ENCODE data around the gene ADRB1.

ADRB1 gene

GRCh38 chr10:114043532-114044246 lies at the start of gene ADRB1:
Gene ADRB1, plus strand, starts transcription at chr10:114043866. Its CDS starts 267 bp downstream, at chr10:114044133.
- in situ Hi-C loops (cut with MboI; ENCODE audit: low pct_unique_long_range_greater_than_20kb, low sequenced_read_pairs, unreplicated experiment): loop anchor here (10.0 kb wide), 1 partner anchor 51 kb away; no protein-coding TSS in a partner anchor
- TF ChIP-seq CTCF (IDR thresholded peaks at IDR 0.05; ENCODE audit: extremely low read depth, insufficient read depth, missing control alignments): no peak
- DNase-seq (ENCODE audit: low spot score): peak; percentile 89

DNA sequence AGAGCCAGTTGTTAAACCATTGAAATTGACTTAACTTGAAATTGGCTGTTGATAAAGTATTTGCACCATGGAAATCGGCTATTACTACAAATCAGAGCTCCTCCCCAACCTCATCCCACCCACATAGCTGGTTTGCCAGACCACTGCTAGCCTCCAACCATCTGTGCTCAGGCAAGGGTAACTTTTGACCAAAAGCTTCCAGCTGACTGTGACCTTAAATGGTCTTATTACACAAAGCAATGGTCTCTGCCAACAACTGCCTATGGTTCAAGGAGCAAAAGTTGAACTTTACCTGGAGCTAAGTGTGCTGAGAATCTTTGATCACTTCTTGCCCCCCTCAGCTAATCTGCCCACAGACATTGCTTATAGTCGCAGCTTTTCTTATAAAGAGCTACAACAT lies 48.5 kb upstream of the ADRB1 start:
- TF ChIP-seq CTCF (IDR thresholded peaks at IDR 0.05; ENCODE audit: extremely low read depth, insufficient read depth, missing control alignments): no peak
- in situ Hi-C loops (cut with MboI; ENCODE audit: low pct_unique_long_range_greater_than_20kb, low sequenced_read_pairs, unreplicated experiment): no loop called here
- DNase-seq (ENCODE audit: low spot score): no peak

DNA sequence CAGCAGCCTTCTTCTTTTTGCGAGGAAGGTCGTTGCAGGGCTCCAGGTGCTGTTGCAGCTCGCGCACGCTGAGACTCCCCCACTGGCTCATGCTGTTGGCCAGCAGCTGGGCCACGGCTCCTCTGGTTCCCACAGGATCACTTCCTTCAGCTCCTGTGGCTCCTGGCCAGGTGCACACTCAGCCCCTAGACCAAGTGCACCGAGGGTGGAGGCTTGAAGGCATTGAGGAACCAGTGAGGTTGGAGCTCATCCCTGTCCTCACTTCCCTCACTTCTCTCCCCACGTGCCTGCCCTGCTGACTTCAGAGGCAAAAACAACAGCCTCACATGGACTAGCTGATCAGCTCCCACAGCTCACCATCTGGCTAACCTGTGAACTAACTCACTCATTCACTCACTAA lies 46.2 kb upstream of the ADRB1 start:
- TF ChIP-seq CTCF (IDR thresholded peaks at IDR 0.05; ENCODE audit: extremely low read depth, insufficient read depth, missing control alignments): no peak
- in situ Hi-C loops (cut with MboI; ENCODE audit: low pct_unique_long_range_greater_than_20kb, low sequenced_read_pairs, unreplicated experiment): no loop called here
- no peak for DNase-seq (ENCODE audit: low spot score)

DNA sequence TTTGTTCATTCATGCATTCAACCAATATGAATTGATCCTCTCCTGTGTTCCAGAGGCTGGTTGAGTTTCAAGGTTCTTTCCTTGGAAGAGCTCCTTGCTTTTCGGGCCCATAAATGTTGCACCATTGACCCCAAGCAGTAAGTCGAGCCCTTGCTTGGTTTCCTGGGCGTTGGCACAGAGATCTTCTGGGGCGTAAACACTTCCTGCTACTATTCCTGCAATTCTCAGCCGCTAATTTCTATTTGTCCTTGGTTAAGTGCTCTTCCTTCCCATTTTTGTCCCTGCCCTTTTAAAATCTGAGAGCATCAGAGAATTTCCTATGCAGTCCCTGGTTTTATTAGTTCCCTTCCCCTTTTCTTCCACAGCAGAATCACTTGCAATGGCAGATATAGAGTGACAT lies 44.1 kb upstream of the ADRB1 start:
- DNase-seq (ENCODE audit: low spot score): no peak
- no peak for TF ChIP-seq CTCF (IDR thresholded peaks at IDR 0.05; ENCODE audit: extremely low read depth, insufficient read depth, missing control alignments)
- in situ Hi-C loops (cut with MboI; ENCODE audit: low pct_unique_long_range_greater_than_20kb, low sequenced_read_pairs, unreplicated experiment): no loop called here

GRCh38 chr10:114000457-114001010 lies 43.1 kb upstream of the ADRB1 start:
- in situ Hi-C loops (cut with MboI; ENCODE audit: low pct_unique_long_range_greater_than_20kb, low sequenced_read_pairs, unreplicated experiment): no loop called here
- TF ChIP-seq CTCF (IDR thresholded peaks at IDR 0.05; ENCODE audit: extremely low read depth, insufficient read depth, missing control alignments): no peak
- DNase-seq (ENCODE audit: low spot score): no peak

- no peak for TF ChIP-seq CTCF (IDR thresholded peaks at IDR 0.05; ENCODE audit: extremely low read depth, insufficient read depth, missing control alignments)
- in situ Hi-C loops (cut with MboI; ENCODE audit: low pct_unique_long_range_greater_than_20kb, low sequenced_read_pairs, unreplicated experiment): no loop called here
- DNase-seq (ENCODE audit: low spot score): no peak
Observed at GRCh38 chr10:114002422-114002821, 41.2 kb upstream of the ADRB1 start.

All from GM13977 (cell line).